GM12878 (cell line): ENCODE results near the gene TMEM53. TPM values are rescaled to one million over a fixed set of nuclear protein-coding genes. Genes with fewer than 3 reads are reported as not detected.

Source experiments
- ATAC-seq: fragments of 200-7000 bp; cut with Tn5 transposase; 3 replicates; pipeline ENCODE4 v1.9.1; 2020; ENCODE audit warnings: mild to moderate bottlenecking, moderate library complexity
- BruUV-seq: library from RNA; stranded (reverse); fragments of 400-500 nt; replicated peaks from 2 replicates; lab custom pipeline; 2021; lab: Mats Ljungman, UMichigan
- CTCF ChIA-PET: fragments of 300-600 bp; sonication (Branson Sonifier 250); formaldehyde crosslinking; extraction: SDS; loops from one replicate; lab custom pipeline; 2021; ENCODE audit warnings: inconsistent platforms; lab: Yijun Ruan, JAX
- POLR2A ChIA-PET: fragments of 350-600 bp; formaldehyde crosslinking; extraction: SDS; loops from one replicate; lab custom pipeline; 2021; ENCODE audit warnings: inconsistent platforms; lab: Charles Lee
- RAD21 ChIA-PET: fragments of 300-600 bp; sonication (Branson Sonifier 250); formaldehyde crosslinking; loops from one replicate; lab custom pipeline; 2023; ENCODE audit warnings: antibody characterized with exemption; ENCODE audit not compliant: unreplicated experiment; lab: Charles Lee
- SMC1A ChIA-PET: fragments of 300-600 bp; sonication (Branson Sonifier 250); formaldehyde crosslinking; loops from one replicate; lab custom pipeline; 2023; ENCODE audit not compliant: unreplicated experiment, uncharacterized antibody; lab: Charles Lee
- DNase-seq: peaks from one replicate; pipeline ENCODE4 v3.0.0-alpha.2; 2011; ENCODE audit warnings: low read depth, low spot score
- FAIRE-seq: peaks from 3 replicates; lab custom pipeline; 2011; peaks lifted over from hg19 to GRCh38; lab: Jason Lieb, UNC
- H2AFZ ChIP-seq: 2 replicates; pipeline ENCODE4 v1.6.0; 2011; ENCODE audit warnings: low read depth, low read length, control low read depth; ENCODE audit not compliant: control insufficient read depth
- H3K27ac ChIP-seq: 2 replicates; pipeline ENCODE4 v1.5.1; 2011; ENCODE audit warnings: control low read depth; ENCODE audit not compliant: control insufficient read depth, insufficient read depth
- H3K27me3 ChIP-seq, 2 experiments: replicated peaks in 1 of 2; 2 replicates each; pipeline versions ENCODE4 v1.6.0 to v1.6.1; 2011; ENCODE audit warnings: low read length in 1 of 2; ENCODE audit not compliant: control insufficient read depth in 2 of 2, insufficient read depth in 2 of 2
- H3K36me3 ChIP-seq, 2 experiments: 2 replicates each; pipeline ENCODE4 v1.5.1; 2011; ENCODE audit warnings: low read length in 1 of 2; ENCODE audit not compliant: control insufficient read depth in 2 of 2, insufficient read depth in 2 of 2
- H3K4me1 ChIP-seq: 2 replicates; pipeline ENCODE4 v1.6.1; 2011; ENCODE audit warnings: mild to moderate bottlenecking, low read length, moderate library complexity, mixed read lengths; ENCODE audit not compliant: control insufficient read depth, insufficient read depth
- H3K4me2 ChIP-seq: 2 replicates; pipeline ENCODE4 v1.6.0; 2011; ENCODE audit warnings: control low read depth; ENCODE audit not compliant: control insufficient read depth, insufficient read depth
- H3K4me3 ChIP-seq: fragments of 200-600 bp; sonication (generic); 2 replicates; pipeline ENCODE4 v1.5.1; 2016
- H3K79me2 ChIP-seq: 2 replicates; pipeline ENCODE4 v1.6.0; 2011; ENCODE audit warnings: low read length; ENCODE audit not compliant: control insufficient read depth, insufficient read depth
- H3K9ac ChIP-seq: 2 replicates; pipeline ENCODE4 v1.8.0; 2011; ENCODE audit warnings: low read length, control low read depth, mixed read lengths; ENCODE audit not compliant: control insufficient read depth, insufficient read depth
- H3K9me3 ChIP-seq: replicated peaks from 3 replicates; pipeline ENCODE4 v1.5.1; 2011; ENCODE audit warnings: mild to moderate bottlenecking, low read length; ENCODE audit not compliant: control insufficient read depth, insufficient read depth
- H4K20me1 ChIP-seq: 2 replicates; pipeline ENCODE4 v1.6.0; 2011; ENCODE audit not compliant: control insufficient read depth, insufficient read depth
- CBX5 ChIP-seq: sonication (generic); IDR thresholded peaks from 2 replicates; pipeline ENCODE4 v1.6.1; 2016; ENCODE audit warnings: low read depth, moderate library complexity, mild to moderate bottlenecking, inconsistent platforms
- HSF1 ChIP-seq: fragments of 150-350 bp; IDR thresholded peaks from 2 replicates; pipeline ENCODE4 v1.6.1; 2014; ENCODE audit warnings: mild to moderate bottlenecking, low read depth, low read length
- NFIC ChIP-seq: IDR thresholded peaks from 2 replicates; pipeline ENCODE4 v1.6.1; 2012; ENCODE audit warnings: low read depth, mild to moderate bottlenecking, inconsistent platforms, low read length, moderate library complexity
- POLR2AphosphoS5 ChIP-seq: IDR thresholded peaks from 2 replicates; pipeline ENCODE4 v1.6.1; 2011; ENCODE audit warnings: mild to moderate bottlenecking, low read length, inconsistent platforms
- ZSCAN29 ChIP-seq: fragments of 450-650 bp; IDR thresholded peaks from 2 replicates; pipeline ENCODE4 v1.6.1; 2017; ENCODE audit warnings: mild to moderate bottlenecking, moderate library complexity
- WGBS: methylation state at CpG from one replicate; pipeline ENCODE4 v1.1.6; 2016; ENCODE audit warnings: low lambda C conversion rate; ENCODE audit not compliant: insufficient replicate concordance, insufficient coverage; ENCODE audit errors: missing lambda C conversion rate; 5-methylcytosine and 5-hydroxymethylcytosine counted together
- in situ Hi-C: fragments of 300-500 bp; cut with MboI; formaldehyde crosslinking; loops from 9 replicates; pipeline ENCODE4 v1.14.3; 2018; ENCODE audit warnings: mixed read lengths
- intact Hi-C: fragments of 100-400 bp; cut with micrococcal nuclease; formaldehyde crosslinking; loops from one replicate; pipeline ENCODE4 v1.14.2; 2022; ENCODE audit not compliant: unreplicated experiment
- polyA plus RNA-seq, 11 experiments: library from polyadenylated mRNA; depleted of rRNA in 4 of 11; unstranded in 6 of 11; stranded (reverse) in 5 of 11; fragments of >200 nt; fragmentation: Nextera tagmentation in 4 of 11; fragmentation: Illumina TruSeq in 1 of 11; extraction: Ambion mirVana in 4 of 11; extraction: Trizol in 1 of 11; gene quantifications; 1 replicate in 1 of 11; 2 replicates in 10 of 11; pipeline versions ENCODE4 v1.2.1 to v1.2.3, GENCODE V29; 2011 to 2016; ENCODE audit warnings: inconsistent platforms in 2 of 11, missing spikeins in 2 of 11, low read depth in 1 of 11
- total RNA-seq, 4 experiments: library from RNA; depleted of rRNA in 3 of 4; stranded (reverse); fragments of >200 nt in 3 of 4; fragmentation: Illumina TruSeq in 1 of 4; extraction: Trizol in 1 of 4; gene quantifications; 2 replicates each; pipeline versions ENCODE4 v1.2.1 to v1.2.3, GENCODE V29; 2013 to 2021

TMEM53 gene
- total and polyA plus RNA-seq, 10 of the 15 experiments (the other 5 are each of a cell fraction or from before 2014, with no cell fraction given) = 3.1 to 23.9 (median 11.1) TPM

GRCh38 chr1:44646261-44647110 is 27.8 kb downstream of the TMEM53 start:
- ChIA-PET SMC1A (interaction anchor here (0.9 to 2.5 kb wide), 2 partner anchors 12 to 75 kb away, joined by 5 to 6 read pairs; no protein-coding TSS in a partner anchor), RAD21 (interaction anchor here (0.5 kb wide), 1 partner anchor 23 kb away, joined by 3 read pairs; no protein-coding TSS in a partner anchor), CTCF (interaction anchor here (1.0 to 2.6 kb wide), 3 partner anchors 13 to 75 kb away, joined by 3 to 12 read pairs (median 3); no protein-coding TSS in a partner anchor), POLR2A (no interaction called here)
- BruUV-seq = no TSS peak
- Histone ChIP-seq H3K4me1 (no peaks in the 10 kb centered on the region), H3K27ac (no peak overlapping the region), H3K9me3 (no peaks in the 10 kb centered on the region), H3K4me3 (no peak overlapping the region), H3K27me3 (no peaks in the 10 kb centered on the region), H3K9ac (no peak overlapping the region), H3K36me3 (peaks cover 16 to 38% of the 10 kb centered on the region in 2 experiments), H3K79me2 (no peaks in the 10 kb centered on the region), H3K4me2 (no peak overlapping the region), H4K20me1 (no peaks in the 10 kb centered on the region; the same call in 1 of the 2 replicates), H2AFZ (no peak overlapping the region)
- no peak for FAIRE-seq
- no peak for ATAC-seq
- DNase-seq = no peak
- intact Hi-C loops (no loop called here), in situ Hi-C loops (no loop called here)
- no peak for TF ChIP-seq CBX5
- TF ChIP-seq ZSCAN29 = no peak
- TF ChIP-seq NFIC = no peak
- no peak for TF ChIP-seq HSF1
- TF ChIP-seq POLR2AphosphoS5 = 0 out of 2 replicates have a peak, but pooled peaks have one; percentile 4
- 92% methylated on average over 27 of the region's 28 CpGs for WGBS
